GM12874 (cell line): ENCODE results near the gene TCF3.

Experiments
- CTCF ChIP-seq: IDR thresholded peaks from 2 replicates; pipeline ENCODE4 v1.5.1; 2011; ENCODE audit warnings: low read depth, mild to moderate bottlenecking, control low read depth, low read length, moderate library complexity; ENCODE audit not compliant: insufficient read depth

Gene TCF3

GRCh38 chr19:1618157-1619093 is 34.0 kb downstream of the TCF3 start:
- peak; percentile 64 for TF ChIP-seq CTCF

GRCh38 chr19:1616875-1617274 is 35.5 kb downstream of the TCF3 start:
- no peak for TF ChIP-seq CTCF

GRCh38 chr19:1616396-1616795 is 36.0 kb downstream of the TCF3 start:
- TF ChIP-seq CTCF, result no peak

DNA sequence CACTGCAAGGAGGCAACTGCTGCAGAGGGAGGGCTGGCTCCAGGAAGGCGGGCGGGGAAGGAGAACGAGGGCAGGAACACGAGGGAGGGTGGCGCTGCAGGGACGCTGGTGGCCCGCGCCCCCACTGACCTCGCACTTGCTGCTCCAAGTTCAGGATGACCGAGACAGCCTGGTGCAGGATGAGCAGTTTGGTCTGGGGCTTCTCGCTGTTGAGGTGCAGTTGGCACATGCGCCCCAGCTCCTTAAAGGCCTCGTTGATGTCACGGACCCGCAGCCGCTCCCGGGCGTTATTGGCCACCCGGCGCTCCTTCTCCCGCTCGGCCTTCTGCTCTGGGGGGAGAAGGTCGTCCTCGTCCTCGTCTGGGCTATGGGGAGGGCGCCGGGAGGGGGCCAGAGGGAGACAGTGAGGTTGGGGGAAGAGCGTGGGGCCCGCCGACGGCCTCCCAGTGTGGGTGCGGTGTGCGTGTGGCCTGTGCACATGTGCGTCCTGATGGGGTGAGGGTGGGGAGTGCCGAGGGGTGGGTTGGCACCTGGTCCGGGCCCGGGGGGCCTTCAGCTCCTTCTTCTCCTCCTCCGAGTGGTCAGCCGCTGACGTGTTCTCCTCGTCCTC is 37.2 kb downstream of the TCF3 start:
- no peak for TF ChIP-seq CTCF

DNA sequence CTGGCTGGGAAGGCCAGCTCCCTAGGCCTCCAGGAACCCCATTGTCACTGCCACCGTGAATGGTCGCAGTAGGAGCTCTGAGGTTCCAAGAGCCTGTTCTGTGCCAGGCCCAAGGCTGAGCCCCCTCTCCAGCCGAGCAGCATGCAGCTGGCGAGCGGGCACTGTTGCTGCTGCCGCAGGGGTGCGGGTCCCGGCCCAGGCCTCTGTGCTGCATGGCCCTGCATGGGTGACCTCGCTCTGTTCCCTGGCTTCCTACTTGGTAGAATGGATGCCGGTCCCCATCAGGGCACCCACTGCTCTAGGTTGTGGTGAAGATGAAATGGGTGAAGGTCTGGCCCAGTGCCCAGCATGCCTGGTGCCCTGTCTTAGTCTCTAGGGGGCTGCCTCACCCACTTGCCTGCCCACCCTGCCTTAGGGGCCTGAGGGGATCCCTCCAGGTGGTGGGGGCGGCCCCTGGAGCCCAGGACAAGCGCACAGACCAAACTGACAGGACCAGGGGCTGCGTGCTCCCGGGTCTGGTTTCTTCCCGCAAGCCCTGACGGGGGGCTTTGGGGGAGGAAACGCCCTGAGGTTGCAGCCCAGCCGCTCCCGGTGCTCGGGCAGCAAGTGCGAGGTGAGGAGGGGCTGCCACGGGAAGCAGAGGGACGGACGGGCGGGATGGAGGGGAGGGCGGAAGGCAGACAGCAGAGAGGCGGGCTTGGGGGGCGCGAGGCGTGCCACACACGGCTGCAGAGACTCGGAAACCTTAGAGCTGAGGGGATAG is 38.4 kb downstream of the TCF3 start:
- no peak for TF ChIP-seq CTCF

GRCh38 chr19:1613146-1613545 is 39.3 kb downstream of the TCF3 start:
- TF ChIP-seq CTCF, result no peak
